Measurements from ENCODE around the gene CEP85L. TPM values are rescaled to one million over a fixed set of nuclear protein-coding genes. Genes with fewer than 3 reads are reported as not detected.

CEP85L gene
- total RNA-seq, 1 experiment from 2014 or later, result 4.9 TPM

DNA sequence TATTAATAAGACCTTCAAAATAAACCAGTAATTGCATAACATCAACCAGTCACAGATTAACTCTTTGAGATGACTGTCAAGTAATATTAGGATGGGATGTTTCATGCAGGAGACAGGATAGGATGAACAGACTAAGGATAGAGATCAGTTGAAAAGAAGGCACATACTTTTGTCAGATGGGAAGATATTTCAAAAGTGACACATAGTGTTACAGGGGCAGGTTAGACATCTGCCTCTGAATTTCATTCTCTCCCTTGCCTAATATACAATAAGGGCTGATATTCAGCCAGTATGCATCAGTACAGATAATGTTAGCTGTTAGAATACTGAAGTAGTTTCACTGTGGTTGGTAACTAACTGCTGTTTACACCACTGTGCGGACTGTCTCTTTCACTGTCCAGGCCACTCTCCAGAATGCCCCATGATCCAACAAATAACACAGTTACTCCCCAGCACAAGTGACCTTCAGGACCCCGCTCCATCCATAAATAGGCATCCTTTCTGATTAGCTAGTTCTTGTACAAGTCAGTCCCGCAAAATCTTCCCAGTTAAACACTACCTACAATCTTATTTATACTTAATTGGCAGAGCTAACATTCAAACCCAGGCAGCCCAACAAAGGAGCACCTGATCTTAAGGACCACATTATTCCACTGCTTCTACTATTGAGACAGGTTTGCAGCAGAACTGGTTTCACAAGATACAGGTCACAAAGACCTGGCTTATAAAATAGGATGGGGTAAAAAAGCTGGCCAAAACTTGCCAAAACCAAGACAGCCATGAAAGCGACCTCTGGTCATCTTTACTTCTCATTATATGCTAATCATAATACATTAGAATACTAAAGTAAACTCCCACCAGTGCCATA, 125.2 kb downstream of the CEP85L start:
- ChIA-PET CTCF (no interaction called here), RAD21 (ENCODE audit: low non-redundant PET in 1 of 2, low total read pairs in 2 of 2, uncharacterized antibody in 2 of 2, unreplicated experiment in 2 of 2) (no interaction called here), POLR2A (no interaction called here)
- Histone ChIP-seq H4K20me1 (ENCODE audit: insufficient read depth) (no peaks in the 10 kb centered on the region), H3K9me3 (ENCODE audit: control insufficient read depth in 1 of 2, insufficient read depth in 1 of 2, low read depth in 1 of 2, low read length in 2 of 2) (no peaks in the 10 kb centered on the region), H3K27ac (ENCODE audit: low read depth, low read length) (no peak overlapping the region), H2AFZ (ENCODE audit: low read depth, low read length, poor library complexity, severe bottlenecking) (no peak overlapping the region), H3K4me2 (ENCODE audit: low read length) (no peak overlapping the region), H3K27me3 (ENCODE audit: insufficient read depth, low read length) (no peaks in the 10 kb centered on the region), H3K4me1 (ENCODE audit: control insufficient read depth in 1 of 2, insufficient read depth in 2 of 2, low read length in 2 of 2) (no peaks in the 10 kb centered on the region), H3K4me3 (replicated peaks in 1 of 2; ENCODE audit: low read depth in 1 of 2, low read length in 2 of 2) (no peak overlapping the region), H3K36me3 (ENCODE audit: control insufficient read depth in 1 of 2, insufficient read depth in 2 of 2, low read length in 2 of 2) (no peaks in the 10 kb centered on the region), H3K79me2 (ENCODE audit: insufficient read depth, low read length) (no peaks in the 10 kb centered on the region), H3K9me2 (ENCODE audit: insufficient read depth) (no peaks in the 10 kb centered on the region), H3K9ac (ENCODE audit: low read length) (no peak overlapping the region)
- intact Hi-C loops (cut with micrococcal nuclease), result no loop called here
- no peak for ATAC-seq
- BruUV-seq (replicated peaks), result no TSS peak
- no peak for TF ChIP-seq EZH2 (IDR thresholded peaks at IDR 0.05)
- no peak for TF ChIP-seq CEBPB (IDR thresholded peaks at IDR 0.05; ENCODE audit: low read depth)
- TF ChIP-seq, protein P1, sequence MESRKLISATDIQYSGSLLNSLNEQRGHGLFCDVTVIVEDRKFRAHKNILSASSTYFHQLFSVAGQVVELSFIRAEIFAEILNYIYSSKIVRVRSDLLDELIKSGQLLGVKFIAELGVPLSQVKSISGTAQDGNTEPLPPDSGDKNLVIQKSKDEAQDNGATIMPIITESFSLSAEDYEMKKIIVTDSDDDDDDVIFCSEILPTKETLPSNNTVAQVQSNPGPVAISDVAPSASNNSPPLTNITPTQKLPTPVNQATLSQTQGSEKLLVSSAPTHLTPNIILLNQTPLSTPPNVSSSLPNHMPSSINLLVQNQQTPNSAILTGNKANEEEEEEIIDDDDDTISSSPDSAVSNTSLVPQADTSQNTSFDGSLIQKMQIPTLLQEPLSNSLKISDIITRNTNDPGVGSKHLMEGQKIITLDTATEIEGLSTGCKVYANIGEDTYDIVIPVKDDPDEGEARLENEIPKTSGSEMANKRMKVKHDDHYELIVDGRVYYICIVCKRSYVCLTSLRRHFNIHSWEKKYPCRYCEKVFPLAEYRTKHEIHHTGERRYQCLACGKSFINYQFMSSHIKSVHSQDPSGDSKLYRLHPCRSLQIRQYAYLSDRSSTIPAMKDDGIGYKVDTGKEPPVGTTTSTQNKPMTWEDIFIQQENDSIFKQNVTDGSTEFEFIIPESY (IDR thresholded peaks at IDR 0.05; ENCODE audit: extremely low read depth, insufficient replicate concordance, low read length), result no peak
- TF ChIP-seq YY1 (IDR thresholded peaks at IDR 0.05; ENCODE audit: extremely low read depth, insufficient replicate concordance, low read depth, low read length), result no peak
- no peak for TF ChIP-seq SRF (IDR thresholded peaks at IDR 0.05; ENCODE audit: low read depth)
- TF ChIP-seq RAD21 (IDR thresholded peaks at IDR 0.05; ENCODE audit: low read depth), result no peak
- TF ChIP-seq FOSL1 (IDR thresholded peaks at IDR 0.05; ENCODE audit: low read depth), result no peak
- TF ChIP-seq, protein P2, sequence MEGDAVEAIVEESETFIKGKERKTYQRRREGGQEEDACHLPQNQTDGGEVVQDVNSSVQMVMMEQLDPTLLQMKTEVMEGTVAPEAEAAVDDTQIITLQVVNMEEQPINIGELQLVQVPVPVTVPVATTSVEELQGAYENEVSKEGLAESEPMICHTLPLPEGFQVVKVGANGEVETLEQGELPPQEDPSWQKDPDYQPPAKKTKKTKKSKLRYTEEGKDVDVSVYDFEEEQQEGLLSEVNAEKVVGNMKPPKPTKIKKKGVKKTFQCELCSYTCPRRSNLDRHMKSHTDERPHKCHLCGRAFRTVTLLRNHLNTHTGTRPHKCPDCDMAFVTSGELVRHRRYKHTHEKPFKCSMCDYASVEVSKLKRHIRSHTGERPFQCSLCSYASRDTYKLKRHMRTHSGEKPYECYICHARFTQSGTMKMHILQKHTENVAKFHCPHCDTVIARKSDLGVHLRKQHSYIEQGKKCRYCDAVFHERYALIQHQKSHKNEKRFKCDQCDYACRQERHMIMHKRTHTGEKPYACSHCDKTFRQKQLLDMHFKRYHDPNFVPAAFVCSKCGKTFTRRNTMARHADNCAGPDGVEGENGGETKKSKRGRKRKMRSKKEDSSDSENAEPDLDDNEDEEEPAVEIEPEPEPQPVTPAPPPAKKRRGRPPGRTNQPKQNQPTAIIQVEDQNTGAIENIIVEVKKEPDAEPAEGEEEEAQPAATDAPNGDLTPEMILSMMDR (IDR thresholded peaks at IDR 0.05 in 2 of 3, conservative IDR thresholded peaks at IDR 0.05 in 1 of 3; ENCODE audit: borderline replicate concordance in 1 of 3, insufficient read depth in 1 of 3, low read depth in 2 of 3, low read length in 2 of 3), result no peak
- TF ChIP-seq EGR1 (IDR thresholded peaks at IDR 0.05; ENCODE audit: low read depth), result no peak
- TF ChIP-seq, protein P3, sequence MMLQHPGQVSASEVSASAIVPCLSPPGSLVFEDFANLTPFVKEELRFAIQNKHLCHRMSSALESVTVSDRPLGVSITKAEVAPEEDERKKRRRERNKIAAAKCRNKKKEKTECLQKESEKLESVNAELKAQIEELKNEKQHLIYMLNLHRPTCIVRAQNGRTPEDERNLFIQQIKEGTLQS (IDR thresholded peaks at IDR 0.05), result no peak
- TF ChIP-seq CBX3 (IDR thresholded peaks at IDR 0.05; ENCODE audit: low read depth), result no peak
- TF ChIP-seq SIN3A (IDR thresholded peaks at IDR 0.05; ENCODE audit: low read depth), result no peak
- no peak for DNase-seq (ENCODE audit: low read depth, low spot score)

All from HCT116 (cell line).